HCT116 (cell line): ENCODE results near the gene ALDH9A1. TPM values are rescaled to one million over a fixed set of nuclear protein-coding genes. Genes with fewer than 3 reads are reported as not detected.

Source experiments
- ATAC-seq: fragments of 200-7000 bp; cut with Tn5 transposase; 2 replicates; pipeline ENCODE4 v1.9.1; 2020; ENCODE audit warnings: mild to moderate bottlenecking, moderate library complexity
- BruUV-seq: library from RNA; stranded (reverse); fragments of 400-500 nt; replicated peaks from 2 replicates; lab custom pipeline; 2021; lab: Mats Ljungman, UMichigan
- CTCF ChIA-PET: fragments of 300-600 bp; sonication (Branson Sonifier 250); formaldehyde crosslinking; loops from one replicate; lab custom pipeline; 2021; ENCODE audit warnings: antibody characterized with exemption; lab: Charles Lee
- POLR2A ChIA-PET: fragments of 300-600, 350-600 bp; sonication (Branson Sonifier 250); formaldehyde crosslinking; loops from one replicate; lab custom pipeline; 2021; ENCODE audit warnings: antibody characterized with exemption; lab: Charles Lee
- RAD21 ChIA-PET, 2 experiments: fragments of 300-600 bp; sonication (Branson Sonifier 250); formaldehyde crosslinking; loops; one replicate each; lab custom pipeline; 2023; ENCODE audit warnings: low total read pairs in 2 of 2; ENCODE audit not compliant: uncharacterized antibody in 2 of 2, unreplicated experiment in 2 of 2, low non-redundant PET in 1 of 2; lab: Charles Lee
- DNase-seq: peaks from one replicate; pipeline ENCODE4 v3.0.0-alpha.2; 2010; ENCODE audit warnings: low read depth, low spot score
- H2AFZ ChIP-seq: fragments of 200-600 bp; shearing (Covaris generic), sonication (generic); 2 replicates; pipeline ENCODE4 v1.6.1; 2017; ENCODE audit warnings: low read depth, mixed run types, mixed read lengths, antibody characterized with exemption, low read length; ENCODE audit not compliant: poor library complexity, severe bottlenecking
- H3K27ac ChIP-seq: 2 replicates; pipeline ENCODE4 v1.5.1; 2012; ENCODE audit warnings: low read depth, low read length
- H3K27me3 ChIP-seq: fragments of 200-600 bp; sonication (generic); 2 replicates; pipeline ENCODE4 v1.6.1; 2016; ENCODE audit warnings: mixed run types, low read length, mixed read lengths; ENCODE audit not compliant: insufficient read depth
- H3K36me3 ChIP-seq, 2 experiments: fragments of 200-500 bp in 1 of 2; fragments of 200-600 bp in 1 of 2; sonication (Bioruptor generic) in 1 of 2; sonication (generic) in 1 of 2; 2 replicates each; pipeline versions ENCODE4 v1.5.1 to v1.6.1; 2014 to 2016; ENCODE audit warnings: low read length in 2 of 2, inconsistent platforms in 1 of 2, mixed read lengths in 1 of 2, mixed run types in 1 of 2; ENCODE audit not compliant: insufficient read depth in 2 of 2, control insufficient read depth in 1 of 2
- H3K4me1 ChIP-seq, 2 experiments: fragments of 200-600 bp in 1 of 2; sonication (generic) in 1 of 2; 2 replicates each; pipeline versions ENCODE4 v1.5.1 to v1.6.1; 2012 to 2017; ENCODE audit warnings: low read length in 2 of 2, inconsistent platforms in 1 of 2, mild to moderate bottlenecking in 1 of 2, mixed read lengths in 1 of 2, mixed run types in 1 of 2, moderate library complexity in 1 of 2; ENCODE audit not compliant: insufficient read depth in 2 of 2, control insufficient read depth in 1 of 2
- H3K4me2 ChIP-seq: fragments of 200-600 bp; sonication (generic); 2 replicates; pipeline ENCODE4 v1.6.1; 2017; ENCODE audit warnings: mixed run types, low read length, mixed read lengths
- H3K4me3 ChIP-seq, 2 experiments: fragments of 200-600 bp in 1 of 2; sonication (generic) in 1 of 2; replicated peaks in 1 of 2; 2 replicates each; pipeline ENCODE4 v1.5.1; 2011 to 2016; ENCODE audit warnings: low read length in 2 of 2, control low read depth in 1 of 2, low read depth in 1 of 2, mild to moderate bottlenecking in 1 of 2, mixed read lengths in 1 of 2, mixed run types in 1 of 2
- H3K79me2 ChIP-seq: fragments of 200-600 bp; sonication (generic); 2 replicates; pipeline ENCODE4 v1.6.1; 2017; ENCODE audit warnings: mild to moderate bottlenecking, mixed run types, low read length, moderate library complexity, mixed read lengths; ENCODE audit not compliant: insufficient read depth
- H3K9ac ChIP-seq: fragments of 200-600 bp; sonication (generic); 2 replicates; pipeline ENCODE4 v1.6.1; 2016; ENCODE audit warnings: low read length, mixed read lengths
- H3K9me2 ChIP-seq: fragments of 200-600 bp; sonication (generic), shearing (Covaris generic); 2 replicates; pipeline ENCODE4 v1.6.1; 2017; ENCODE audit warnings: mixed run types, mild to moderate bottlenecking, moderate library complexity; ENCODE audit not compliant: insufficient read depth
- H3K9me3 ChIP-seq, 2 experiments: fragments of 200-500 bp in 1 of 2; fragments of 200-600 bp in 1 of 2; sonication (Bioruptor generic) in 1 of 2; sonication (generic) in 1 of 2; 2 replicates each; pipeline ENCODE4 v1.6.1; 2014 to 2017; ENCODE audit warnings: low read length in 2 of 2, mixed read lengths in 2 of 2, inconsistent platforms in 1 of 2, low read depth in 1 of 2, mild to moderate bottlenecking in 1 of 2, mixed run types in 1 of 2, moderate library complexity in 1 of 2; ENCODE audit not compliant: control insufficient read depth in 1 of 2, insufficient read depth in 1 of 2
- H4K20me1 ChIP-seq: fragments of 200-600 bp; sonication (generic), shearing (Covaris generic); 2 replicates; pipeline ENCODE4 v1.6.1; 2017; ENCODE audit warnings: mixed run types, mild to moderate bottlenecking, moderate library complexity; ENCODE audit not compliant: insufficient read depth
- CBX3 ChIP-seq: IDR thresholded peaks from 2 replicates; pipeline ENCODE4 v1.6.1; 2012; ENCODE audit warnings: low read depth
- POLR2AphosphoS5 ChIP-seq: IDR thresholded peaks from 2 replicates; pipeline ENCODE4 v1.6.1; 2011; ENCODE audit warnings: mild to moderate bottlenecking, low read depth, low read length, moderate library complexity
- RAD21 ChIP-seq: IDR thresholded peaks from 2 replicates; pipeline ENCODE4 v1.6.1; 2012; ENCODE audit warnings: low read depth, mild to moderate bottlenecking
- ZFX ChIP-seq: fragments of 450-650 bp; IDR thresholded peaks from 2 replicates; pipeline ENCODE4 v1.6.1; 2017
- intact Hi-C: fragments of 100-400 bp; cut with micrococcal nuclease; formaldehyde crosslinking; loops from 2 replicates; pipeline ENCODE4 v1.10.0; 2022
- total RNA-seq: library from RNA; stranded (reverse); gene quantifications from one replicate; pipeline ENCODE4 v1.2.1, GENCODE V29; 2021; ENCODE audit not compliant: unreplicated experiment
- TF ChIP-seq, protein P1 (sequence below): IDR thresholded peaks from 2 replicates; pipeline ENCODE4 v1.6.1; 2012

The ALDH9A1 gene
- total RNA-seq, 1 experiment from 2014 or later = 46.0 TPM

DNA sequence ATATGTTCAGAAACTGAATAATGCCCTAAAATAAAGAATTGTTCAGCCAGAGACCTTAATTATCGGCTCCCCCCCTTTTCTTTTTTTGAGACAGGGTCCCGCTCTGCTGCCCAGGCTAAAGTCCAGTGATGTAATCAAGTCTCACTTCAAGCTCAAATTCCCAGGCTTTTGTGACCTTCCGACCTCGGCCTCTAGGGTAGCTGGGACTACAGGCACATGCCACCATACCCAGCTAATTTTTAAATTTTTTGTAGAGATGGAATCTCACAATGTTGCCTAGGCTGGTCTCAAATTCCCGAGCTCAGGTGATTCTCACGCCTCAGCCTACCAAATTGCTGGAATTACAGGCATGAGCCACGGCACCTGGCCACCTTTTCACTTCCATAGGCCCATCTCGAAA is 43.8 kb upstream of the ALDH9A1 start:
- Histone ChIP-seq H2AFZ (no peak overlapping the region), H3K36me3 (peaks cover 19 to 28% of the 10 kb centered on the region in 2 experiments), H3K27ac (no peak overlapping the region), H3K9me3 (no peaks in the 10 kb centered on the region), H3K9me2 (no peaks in the 10 kb centered on the region), H3K4me2 (no peak overlapping the region), H3K79me2 (no peaks in the 10 kb centered on the region; the same call in 1 of the 2 replicates), H4K20me1 (no peaks in the 10 kb centered on the region), H3K4me1 (no peaks in the 10 kb centered on the region), H3K4me3 (no peak overlapping the region), H3K9ac (no peak overlapping the region), H3K27me3 (no peaks in the 10 kb centered on the region)
- no peak for ATAC-seq
- ChIA-PET POLR2A (no interaction called here), RAD21 (no interaction called here), CTCF (no interaction called here)
- no TSS peak for BruUV-seq
- intact Hi-C loops = no loop called here
- DNase-seq = no peak
- TF ChIP-seq, protein P1, sequence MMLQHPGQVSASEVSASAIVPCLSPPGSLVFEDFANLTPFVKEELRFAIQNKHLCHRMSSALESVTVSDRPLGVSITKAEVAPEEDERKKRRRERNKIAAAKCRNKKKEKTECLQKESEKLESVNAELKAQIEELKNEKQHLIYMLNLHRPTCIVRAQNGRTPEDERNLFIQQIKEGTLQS = no peak
- TF ChIP-seq POLR2AphosphoS5 = no peak
- no peak for TF ChIP-seq RAD21

DNA sequence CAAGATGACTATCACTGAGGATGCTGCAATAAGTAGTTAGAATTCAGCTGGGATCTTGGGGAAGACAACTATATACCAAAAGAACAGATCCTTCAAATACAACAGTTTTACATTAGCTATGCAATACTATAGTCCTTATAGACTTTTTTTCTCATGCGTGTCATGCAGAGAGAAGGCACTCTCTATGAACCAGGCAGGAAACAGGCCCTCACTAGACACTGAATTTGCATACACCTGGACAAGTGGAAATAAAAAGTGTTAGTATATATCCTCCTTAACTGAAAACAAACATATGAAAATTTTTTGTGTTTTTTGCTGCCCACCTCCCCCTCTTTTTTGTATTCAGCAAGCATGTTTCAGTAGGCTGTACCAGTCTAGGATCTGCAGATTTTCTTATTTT is 40.4 kb upstream of the ALDH9A1 start:
- Histone ChIP-seq H3K27me3 (no peaks in the 10 kb centered on the region), H3K36me3 (peaks cover 14 to 28% of the 10 kb centered on the region in 2 experiments), H3K4me2 (no peak overlapping the region), H3K9me3 (no peaks in the 10 kb centered on the region), H3K27ac (no peak overlapping the region), H3K4me1 (no peaks in the 10 kb centered on the region), H3K4me3 (no peak overlapping the region), H3K9me2 (no peaks in the 10 kb centered on the region), H4K20me1 (no peaks in the 10 kb centered on the region), H3K9ac (no peak overlapping the region), H3K79me2 (0 out of 2 replicates have a peak, but pooled peaks cover 3% of the 10 kb centered on the region), H2AFZ (no peak overlapping the region)
- ATAC-seq (no peak), DNase-seq (no peak)
- intact Hi-C loops = no loop called here
- BruUV-seq = no TSS peak
- RAD21 ChIA-PET = no interaction called here
- CTCF ChIA-PET = no interaction called here
- TF ChIP-seq ZFX (no peak), CBX3 (no peak)
- POLR2A ChIA-PET = no interaction called here
